Midbrain (tissue), 1 donor: Measurements from ENCODE around the gene ROBO1.

Experiments
- DNase-seq: peaks from one replicate; lab custom pipeline; 2025; lab: John Stamatoyannopoulos, UW

ROBO1 gene

GRCh38 chr3:79461129-79461792 is 306.5 kb downstream of the ROBO1 start:
- DNase-seq: no peak

GRCh38 chr3:79453600-79453999 is 314.2 kb downstream of the ROBO1 start:
- no peak for DNase-seq

- DNase-seq: no peak
Observed at GRCh38 chr3:79436387-79436786, 331.4 kb downstream of the ROBO1 start.

- DNase-seq: no peak
Observed at GRCh38 chr3:79427081-79427480, 340.7 kb downstream of the ROBO1 start.

- no peak for DNase-seq
Observed at GRCh38 chr3:79424811-79425210, 343.0 kb downstream of the ROBO1 start.

- DNase-seq: no peak
Observed at GRCh38 chr3:79423417-79423816, 344.4 kb downstream of the ROBO1 start.

GRCh38 chr3:79421273-79421672 is 346.5 kb downstream of the ROBO1 start:
- no peak for DNase-seq

- no peak for DNase-seq
Observed at GRCh38 chr3:79418855-79419621, 348.8 kb downstream of the ROBO1 start.

- no peak for DNase-seq
Observed at GRCh38 chr3:79415356-79415755, 352.4 kb downstream of the ROBO1 start.

- DNase-seq: no peak
Observed at GRCh38 chr3:79414806-79415205, 353.0 kb downstream of the ROBO1 start.

- DNase-seq: no peak
Observed at GRCh38 chr3:79414035-79414434, 353.8 kb downstream of the ROBO1 start.

- no peak for DNase-seq
Observed at GRCh38 chr3:79412537-79412936, 355.3 kb downstream of the ROBO1 start.

GRCh38 chr3:79410617-79411016 is 357.2 kb downstream of the ROBO1 start:
- DNase-seq: no peak

GRCh38 chr3:79410136-79410535 is 357.7 kb downstream of the ROBO1 start:
- no peak for DNase-seq

GRCh38 chr3:79406175-79406574 is 361.6 kb downstream of the ROBO1 start:
- DNase-seq: no peak

GRCh38 chr3:79405183-79405582 is 362.6 kb downstream of the ROBO1 start:
- no peak for DNase-seq

- no peak for DNase-seq
Observed at GRCh38 chr3:79396595-79396994, 371.2 kb downstream of the ROBO1 start.

- DNase-seq: no peak
Observed at GRCh38 chr3:79392479-79392878, 375.3 kb downstream of the ROBO1 start.

- DNase-seq: no peak
Observed at GRCh38 chr3:79390352-79390751, 377.4 kb downstream of the ROBO1 start.

- no peak for DNase-seq
Observed at GRCh38 chr3:79385211-79385610, 382.6 kb downstream of the ROBO1 start.

- no peak for DNase-seq
Observed at GRCh38 chr3:79383402-79384012, 384.3 kb downstream of the ROBO1 start.

GRCh38 chr3:79380581-79380980 is 387.2 kb downstream of the ROBO1 start:
- DNase-seq: no peak

GRCh38 chr3:79378064-79378463 is 389.7 kb downstream of the ROBO1 start:
- no peak for DNase-seq
